GM18507 (cell line): Measurements from ENCODE around the gene FHL1.

Experiments used
- DNase-seq: peaks from one replicate; pipeline ENCODE4 v3.0.0; 2011; ENCODE audit warnings: low read depth; ENCODE audit not compliant: insufficient read length; ENCODE audit errors: extremely low spot score
- FAIRE-seq: peaks from 2 replicates; lab custom pipeline; 2011; peaks lifted over from hg19 to GRCh38; lab: Jason Lieb, UNC

Gene FHL1

GRCh38 chrX:136202889-136203288, 55.6 kb downstream of the FHL1 start:
- DNase-seq (no peak), FAIRE-seq (no peak)

- FAIRE-seq = peak; percentile 55
- DNase-seq = no peak
Measured at GRCh38 chrX:136203438-136203837, 56.1 kb downstream of the FHL1 start.

- DNase-seq (no peak), FAIRE-seq (no peak)
Measured at GRCh38 chrX:136203951-136204350, 56.6 kb downstream of the FHL1 start.

GRCh38 chrX:136204571-136204970, 57.2 kb downstream of the FHL1 start:
- FAIRE-seq (no peak), DNase-seq (no peak)

GRCh38 chrX:136205882-136206380, 58.6 kb downstream of the FHL1 start:
- FAIRE-seq = no peak

GRCh38 chrX:136206916-136207315, 59.6 kb downstream of the FHL1 start:
- DNase-seq = no peak
- no peak for FAIRE-seq

More at GRCh38 chrX:136205882-136206380, 58.6 kb downstream of the FHL1 start:
- DNase-seq = no peak

- FAIRE-seq (no peak), DNase-seq (no peak)
Measured at GRCh38 chrX:136207546-136207945, 60.2 kb downstream of the FHL1 start.

- DNase-seq (no peak), FAIRE-seq (peak; percentile 49)
Measured at GRCh38 chrX:136209016-136209738, 61.8 kb downstream of the FHL1 start.

- no peak for DNase-seq
- FAIRE-seq = no peak
Measured at GRCh38 chrX:136209751-136210150, 62.4 kb downstream of the FHL1 start.

- FAIRE-seq (peak; percentile 82), DNase-seq (no peak)
Measured at GRCh38 chrX:136210243-136210642, 62.9 kb downstream of the FHL1 start.

GRCh38 chrX:136210806-136211205, 63.5 kb downstream of the FHL1 start:
- DNase-seq = no peak

GRCh38 chrX:136211766-136212556, 64.6 kb downstream of the FHL1 start:
- no peak for DNase-seq
- no peak for FAIRE-seq

More at GRCh38 chrX:136210806-136211205, 63.5 kb downstream of the FHL1 start:
- no peak for FAIRE-seq

- FAIRE-seq (no peak), DNase-seq (no peak)
Measured at GRCh38 chrX:136212557-136213111, 65.3 kb downstream of the FHL1 start.

GRCh38 chrX:136214551-136214950, 67.2 kb downstream of the FHL1 start:
- DNase-seq (no peak), FAIRE-seq (no peak)

- DNase-seq = no peak
- no peak for FAIRE-seq
Measured at GRCh38 chrX:136215559-136215958, 68.2 kb downstream of the FHL1 start.

- no peak for DNase-seq
- FAIRE-seq = no peak
Measured at GRCh38 chrX:136219893-136220292, 72.6 kb downstream of the FHL1 start.

- FAIRE-seq (no peak), DNase-seq (no peak)
Measured at GRCh38 chrX:136220540-136220939, 73.2 kb downstream of the FHL1 start.

GRCh38 chrX:136220951-136221350, 73.6 kb downstream of the FHL1 start:
- DNase-seq (no peak), FAIRE-seq (no peak)

- no peak for DNase-seq
- FAIRE-seq = no peak
Measured at GRCh38 chrX:136221851-136222513, 74.6 kb downstream of the FHL1 start.

- FAIRE-seq (no peak), DNase-seq (no peak)
Measured at GRCh38 chrX:136227074-136227473, 79.7 kb downstream of the FHL1 start.
